NCI-H2227 (cell line): Measurements from ENCODE around the gene MCM3AP.

Source experiments
- DNase-seq: peaks from one replicate; lab custom pipeline; 2025; ENCODE audit not compliant: unreplicated experiment; lab: John Stamatoyannopoulos, UW

The MCM3AP gene

DNA sequence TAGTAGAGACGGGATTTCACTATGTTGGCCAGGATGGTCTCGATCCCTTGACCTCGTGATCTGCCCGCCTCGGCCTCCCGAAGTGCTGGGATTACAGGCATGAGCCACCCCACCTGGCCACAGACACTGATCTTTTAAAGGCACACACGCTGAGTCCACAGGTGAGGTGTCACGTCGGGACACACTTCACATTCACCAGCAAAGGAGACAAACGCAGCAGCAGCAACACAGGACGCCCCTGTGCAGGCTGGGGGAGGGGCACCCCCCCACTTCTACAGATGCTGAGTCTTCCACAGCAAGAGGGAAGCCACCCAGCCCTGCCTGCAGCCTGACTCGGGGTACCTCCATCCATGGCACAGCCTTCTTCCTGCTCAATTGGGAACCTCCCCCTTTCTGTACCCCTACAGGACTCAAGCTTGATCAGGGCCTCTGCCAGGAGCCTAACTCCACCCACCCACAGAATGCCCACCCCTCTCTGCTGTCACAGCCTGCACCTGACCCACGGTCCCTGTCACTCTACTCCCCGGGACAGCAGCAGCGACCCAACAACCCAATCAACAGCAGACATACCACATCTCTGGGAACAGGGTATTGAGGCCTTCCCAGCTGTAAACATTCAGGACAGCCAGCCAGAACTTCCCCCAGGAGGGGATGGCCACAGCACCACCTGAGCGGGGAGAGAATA lies 66.4 kb downstream of the MCM3AP start:
- DNase-seq: no peak

DNA sequence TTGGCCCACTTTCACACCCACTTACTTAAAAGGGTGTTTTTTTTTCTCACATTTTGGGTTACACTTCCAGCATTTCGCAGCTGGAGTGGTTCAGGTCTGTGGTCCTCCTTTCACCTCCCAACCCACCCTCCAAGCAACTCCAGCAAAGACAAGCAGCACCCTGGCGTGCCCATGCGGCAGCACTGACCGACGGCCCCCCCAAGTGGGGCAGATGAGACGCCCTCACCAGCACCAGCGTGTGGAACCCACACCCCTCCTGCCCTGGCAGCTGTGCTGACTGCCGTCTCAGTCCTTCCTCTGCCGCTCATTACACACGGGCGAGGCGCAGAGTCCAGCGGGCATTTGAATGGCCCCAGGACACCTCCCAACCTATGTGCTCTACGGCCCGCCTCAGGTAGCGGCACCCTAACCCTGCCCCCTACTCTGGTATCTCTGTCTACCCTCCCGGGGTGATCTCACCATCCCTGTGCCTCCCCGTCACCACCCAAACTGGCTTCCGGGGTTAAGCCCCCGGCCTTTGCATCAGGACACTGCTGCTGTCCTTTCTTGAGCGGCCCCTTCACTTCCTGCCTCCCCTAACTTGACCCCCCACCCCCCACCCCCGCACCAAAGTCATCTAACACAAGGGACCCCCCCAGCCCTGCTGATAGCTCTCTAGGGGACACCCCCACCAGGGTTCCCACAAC lies 67.8 kb downstream of the MCM3AP start:
- no peak for DNase-seq

- DNase-seq: no peak
Measured at GRCh38 chr21:46216132-46216747, 69.2 kb downstream of the MCM3AP start.

- no peak for DNase-seq
Measured at GRCh38 chr21:46215436-46216131, 69.8 kb downstream of the MCM3AP start.

GRCh38 chr21:46214478-46215340 lies 70.7 kb downstream of the MCM3AP start:
- DNase-seq: no peak

DNA sequence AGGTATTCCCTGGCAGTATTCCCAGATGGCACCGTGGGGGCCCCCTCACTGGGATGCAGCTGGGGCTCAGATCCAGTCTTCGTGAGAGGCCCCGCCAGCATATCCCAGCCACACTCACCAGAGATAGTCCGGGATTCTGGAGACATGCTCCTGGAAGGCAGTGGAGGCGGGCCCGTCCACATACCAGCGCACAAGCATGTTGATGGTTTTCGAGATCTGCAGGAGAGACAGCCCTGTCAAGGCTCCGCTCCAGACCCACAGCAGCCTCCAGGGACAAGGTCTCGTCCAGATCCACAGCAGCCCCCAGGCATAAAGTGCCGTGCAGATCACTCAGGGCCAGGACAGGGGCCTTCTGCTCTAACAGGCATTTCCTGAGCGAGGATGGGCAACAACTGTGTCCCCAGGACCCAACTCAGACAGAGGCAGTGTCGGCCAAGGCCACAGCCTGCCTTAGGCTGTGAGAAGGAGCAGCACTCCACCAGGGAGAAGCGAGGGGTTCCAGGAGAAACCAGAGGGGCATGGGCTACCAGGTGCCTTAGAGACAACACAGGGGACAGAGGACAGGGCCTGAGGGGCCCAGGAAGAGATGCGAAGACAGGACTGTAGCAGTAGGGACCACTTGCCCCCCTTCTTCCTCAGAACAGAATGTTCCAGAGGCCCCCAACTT lies 71.7 kb downstream of the MCM3AP start:
- no peak for DNase-seq

- DNase-seq: no peak
Measured at GRCh38 chr21:46212721-46213484, 72.5 kb downstream of the MCM3AP start.

DNA sequence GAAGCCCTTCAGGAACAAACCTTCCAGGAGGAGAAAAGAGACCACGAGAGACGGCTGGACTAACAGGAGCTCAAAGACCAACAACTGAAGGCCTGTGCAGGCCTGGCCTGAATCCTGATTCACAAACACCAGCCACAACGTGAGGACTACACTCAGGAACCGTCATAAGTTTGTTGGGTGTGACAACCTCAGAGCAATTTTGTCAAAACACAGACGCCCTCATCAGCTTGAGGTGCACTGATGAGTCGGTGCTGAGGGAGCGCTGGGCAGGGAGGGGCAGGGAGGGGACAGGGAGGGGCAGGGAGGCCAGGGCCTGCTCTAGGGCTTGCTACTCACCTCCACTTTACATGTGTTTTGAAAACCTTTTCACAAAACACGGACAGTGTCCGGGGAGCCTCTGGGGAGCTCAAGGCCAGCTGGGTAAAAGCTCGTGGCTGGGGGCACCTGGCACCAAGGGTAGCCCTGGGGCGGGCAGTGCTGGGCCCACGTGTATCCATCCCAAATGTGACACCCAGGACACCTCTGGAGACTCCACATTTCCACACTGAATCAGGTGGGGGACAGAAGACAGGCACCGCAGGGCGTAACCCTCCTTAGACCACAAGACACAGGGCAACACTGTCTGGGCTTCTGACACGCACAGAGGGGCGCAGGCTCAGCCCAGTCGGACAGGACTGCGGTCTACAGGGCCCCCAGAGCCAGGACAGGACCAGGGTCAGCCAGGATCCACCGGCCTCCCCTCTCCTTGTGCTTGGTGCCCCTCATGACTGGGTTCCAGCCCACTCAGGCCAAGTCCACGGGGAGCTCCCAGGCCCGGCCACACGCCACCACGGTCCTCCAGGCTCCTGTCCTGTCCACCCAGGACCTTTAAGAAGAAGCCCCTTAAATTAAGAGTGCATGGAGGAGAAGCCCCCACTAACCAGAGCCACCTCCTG lies 73.4 kb downstream of the MCM3AP start:
- DNase-seq: no peak

DNA sequence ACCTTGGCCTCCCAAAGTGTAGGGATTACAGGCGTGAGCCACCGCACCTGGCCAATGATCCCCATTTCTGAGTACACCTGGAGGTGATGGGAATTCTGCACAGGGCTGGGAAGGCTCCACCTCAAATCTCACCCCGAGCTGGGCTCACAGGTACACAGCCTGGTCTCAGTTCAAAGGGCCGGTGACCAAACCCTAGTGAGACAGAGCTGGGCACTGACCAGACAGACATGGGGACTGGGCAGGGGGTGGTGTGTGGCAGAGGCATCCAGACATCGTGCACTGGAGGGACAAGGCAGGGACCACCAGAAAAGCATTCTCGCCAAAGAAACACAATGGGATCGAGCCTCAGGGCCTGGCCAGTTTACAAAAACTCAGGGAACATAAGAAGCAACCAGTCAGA lies 74.0 kb downstream of the MCM3AP start:
- DNase-seq: no peak

DNA sequence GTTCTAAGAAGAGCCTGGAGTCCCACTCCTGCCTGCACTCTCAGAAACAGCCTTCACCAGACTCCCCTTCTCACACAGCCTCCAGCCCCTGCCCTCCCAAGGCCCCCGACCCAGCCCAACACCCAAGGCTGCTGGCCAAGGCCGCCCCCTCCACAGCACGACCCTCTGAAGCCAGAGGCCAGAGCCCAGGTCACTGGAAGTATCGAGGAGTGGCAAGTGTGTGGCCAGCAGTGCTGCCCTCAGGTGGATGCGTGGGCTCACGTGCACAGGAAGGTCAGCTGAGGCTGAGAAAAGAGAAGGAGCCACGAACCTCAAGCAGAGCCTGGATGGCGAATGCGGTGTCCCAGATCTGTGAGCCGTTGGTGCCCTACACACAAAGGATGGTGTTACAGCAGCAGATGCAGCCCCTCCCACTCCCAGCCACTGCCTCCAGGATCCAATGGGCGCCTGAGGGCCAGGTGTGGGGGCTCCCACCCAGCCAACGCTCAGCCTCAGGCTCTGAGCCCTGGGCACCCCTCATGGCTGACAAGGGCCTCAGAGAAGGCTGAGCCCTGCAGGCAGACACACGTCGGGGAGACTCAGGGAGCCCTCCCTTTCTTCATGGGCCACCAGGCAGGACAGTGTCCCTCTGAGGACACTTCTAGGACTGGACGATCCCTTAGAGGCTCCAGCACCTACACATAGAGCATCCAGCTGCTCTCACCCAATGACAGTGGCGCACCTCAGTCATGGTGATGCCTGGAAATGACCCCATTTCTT lies 74.9 kb downstream of the MCM3AP start:
- DNase-seq: no peak

GRCh38 chr21:46208761-46209721 lies 76.4 kb downstream of the MCM3AP start:
- no peak for DNase-seq

DNA sequence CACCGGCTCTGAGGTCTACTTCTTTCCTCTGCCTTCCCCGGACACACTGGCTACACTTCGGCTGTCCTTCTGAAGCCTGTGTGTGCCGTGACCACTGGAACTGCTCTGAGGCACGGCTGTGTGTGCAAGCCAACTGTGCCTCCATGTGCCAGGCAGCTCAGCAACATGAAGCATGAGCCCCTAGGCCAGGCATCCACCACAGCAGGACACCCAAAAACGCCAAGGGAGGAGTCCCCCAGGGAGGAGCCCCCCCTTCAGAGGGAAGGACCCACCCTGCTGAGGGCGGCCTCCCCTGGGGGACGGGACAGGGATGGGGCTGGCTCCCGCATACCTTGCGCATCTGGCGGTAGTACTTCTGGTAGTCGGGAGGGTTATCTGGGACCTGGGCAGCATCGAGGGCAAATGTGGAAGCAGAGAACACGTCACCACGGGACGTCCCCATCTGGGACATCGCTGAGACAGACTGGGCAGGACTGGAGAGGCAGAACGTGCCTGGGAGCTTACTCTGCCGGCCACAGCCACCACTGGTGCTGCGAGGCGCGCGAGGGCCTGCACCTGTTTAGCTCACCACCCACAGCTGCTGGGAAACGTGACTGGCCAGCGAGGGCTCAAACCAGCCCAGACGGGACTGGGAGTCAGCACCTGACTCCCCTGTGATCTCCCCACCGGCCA lies 77.4 kb downstream of the MCM3AP start:
- no peak for DNase-seq

DNA sequence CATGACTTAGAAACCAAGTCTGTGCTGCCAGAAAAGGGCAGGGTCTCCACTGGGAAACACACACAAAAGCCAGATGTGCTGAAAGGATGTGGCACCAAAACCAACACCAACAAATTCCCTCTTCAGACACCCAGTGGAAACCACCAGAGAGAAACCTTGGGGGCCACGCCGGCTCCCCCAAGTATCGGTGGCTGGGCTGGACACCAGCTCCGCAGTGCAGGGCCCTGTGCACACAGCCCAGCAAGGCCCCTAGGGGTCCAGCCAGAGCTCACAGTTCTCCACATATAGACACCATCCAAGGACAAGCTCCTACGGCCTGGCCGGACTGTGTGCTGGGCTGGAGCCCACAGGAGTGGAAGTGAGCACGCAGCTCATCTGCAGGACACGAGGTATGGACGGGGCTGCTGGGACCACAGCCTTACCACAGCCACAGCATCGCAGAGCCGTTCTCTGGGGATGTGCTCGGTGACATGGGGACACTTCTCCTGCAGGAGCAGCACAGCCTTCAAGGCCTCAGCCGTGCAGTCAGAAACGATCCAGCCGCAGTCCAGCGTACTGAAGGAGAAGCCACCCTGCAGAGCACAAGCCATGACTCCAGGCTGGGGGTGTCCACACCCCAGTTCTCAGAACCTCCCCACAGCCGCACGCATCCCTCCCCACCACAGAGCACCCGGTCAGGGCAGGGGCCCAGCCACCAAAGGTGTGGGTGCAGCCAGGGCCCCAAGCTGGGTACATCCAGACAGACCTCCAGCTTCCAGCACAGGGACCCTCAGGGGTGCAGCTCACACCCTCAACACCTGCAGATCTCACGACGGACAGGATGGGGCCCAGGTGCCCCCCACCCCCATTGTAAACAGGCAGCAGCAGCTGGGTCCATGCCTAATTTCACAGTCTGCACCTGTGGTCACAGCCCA lies 78.1 kb downstream of the MCM3AP start:
- no peak for DNase-seq

DNA sequence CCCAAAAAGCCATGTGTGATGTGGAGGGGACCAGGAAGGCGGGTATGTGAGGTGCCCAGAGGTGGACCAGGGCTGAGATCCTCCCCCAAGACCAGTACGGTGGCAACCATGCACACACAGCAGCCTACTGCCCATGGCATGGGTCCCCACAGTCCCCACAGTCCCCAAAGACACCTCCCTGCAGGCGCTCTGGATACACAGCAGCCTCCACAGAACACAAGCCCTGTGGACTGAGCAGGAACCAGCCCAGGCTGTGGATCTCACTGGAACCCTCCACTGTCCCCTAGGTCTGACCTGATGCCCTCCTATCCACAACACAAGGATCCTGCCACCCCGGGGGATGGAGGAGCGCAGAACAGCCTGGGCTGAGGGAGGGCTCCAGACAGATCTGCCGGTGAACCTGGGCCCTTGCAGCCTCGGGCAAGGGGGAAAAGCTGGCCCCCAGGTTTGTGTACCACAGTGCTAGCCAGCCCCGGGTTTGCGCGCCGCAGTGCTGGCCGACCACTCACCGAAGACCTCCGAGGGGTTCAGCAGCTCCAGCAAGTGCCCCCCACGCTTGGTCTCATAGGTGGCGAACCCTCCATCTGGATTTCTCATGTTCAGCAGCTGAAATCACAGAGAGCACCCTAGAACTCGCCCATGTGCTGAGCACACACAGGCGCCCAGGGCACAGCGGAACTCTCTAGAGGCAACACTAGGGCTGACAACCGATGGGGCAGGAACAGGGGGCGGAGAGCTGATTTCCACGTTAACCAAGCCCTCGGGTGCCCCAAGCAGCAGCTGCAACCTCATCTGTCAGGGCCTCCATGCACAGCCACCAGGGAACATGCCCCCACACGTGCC lies 79.0 kb downstream of the MCM3AP start:
- no peak for DNase-seq
